Measurements from ENCODE around the gene TBC1D9B. TPM values are rescaled to one million over a fixed set of nuclear protein-coding genes. Genes with fewer than 3 reads are reported as not detected.

The TBC1D9B gene
- total RNA-seq, 2 experiments from 2014 or later = 92.4 to 94.6 TPM

DNA sequence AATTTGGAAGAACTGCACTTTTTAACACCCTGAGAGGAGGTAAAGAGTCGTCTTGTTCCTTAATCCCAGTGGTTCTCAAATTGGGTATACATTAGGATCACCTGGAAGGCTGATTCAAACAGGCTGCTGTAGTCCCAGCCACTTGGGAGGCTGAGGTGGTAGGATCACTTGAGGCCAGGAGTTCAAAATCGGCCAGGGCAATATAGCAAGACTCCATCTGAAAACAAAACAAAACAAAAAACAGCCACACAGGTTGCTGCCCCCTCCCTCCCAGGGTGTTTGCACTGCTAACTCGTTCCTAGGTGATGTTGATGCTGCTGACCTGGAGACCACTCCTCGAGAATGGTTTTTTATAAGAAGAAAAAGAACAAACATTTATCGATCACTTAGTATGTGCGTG lies 1.5 kb upstream of the TBC1D9B start:
- H3K36me3 Mint-ChIP-seq (ENCODE audit: low read depth) = peaks cover 11% of the 10 kb centered on the region
- no peaks in the 10 kb centered on the region for H3K9me3 Mint-ChIP-seq
- intact Hi-C loops (cut with micrococcal nuclease) = no loop called here
- ChIA-PET POLR2A (no interaction called here), CTCF (interaction anchor here (0.8 to 2.2 kb wide), 4 partner anchors 9 to 182 kb away, joined by 3 to 12 read pairs (median 4); no protein-coding TSS in a partner anchor)
- H3K4me3 Mint-ChIP-seq = peak overlapping the region; percentile 20
- H3K4me1 Mint-ChIP-seq (ENCODE audit: low read depth) = peaks cover 14% of the 10 kb centered on the region
- no peak for DNase-seq
- no peaks in the 10 kb centered on the region for H3K27me3 Mint-ChIP-seq
- no peak for TF ChIP-seq CTCF (IDR thresholded peaks at IDR 0.05)
- no peak for ATAC-seq
- H3K27ac Mint-ChIP-seq = no peak overlapping the region

GRCh38 chr5:179908528-179908927 lies 831 bp upstream of the TBC1D9B start:
- ChIA-PET CTCF (interaction anchor here (0.7 to 2.2 kb wide), 6 partner anchors 8 to 107 kb away, joined by 3 to 12 read pairs (median 4); no protein-coding TSS in a partner anchor), POLR2A (interaction anchor here (0.8 to 1.1 kb wide), 3 partner anchors 115 to 144 kb away, joined by 3 to 4 read pairs (median 3); partner anchors contain the start of gene LTC4S)
- H3K36me3 Mint-ChIP-seq (ENCODE audit: low read depth) = peaks cover 13% of the 10 kb centered on the region
- DNase-seq (peak; percentile 20), ATAC-seq (no peak)
- no peaks in the 10 kb centered on the region for H3K27me3 Mint-ChIP-seq
- H3K9me3 Mint-ChIP-seq = no peaks in the 10 kb centered on the region
- H3K4me3 Mint-ChIP-seq = peak overlapping the region; percentile 77
- intact Hi-C loops (cut with micrococcal nuclease) = no loop called here
- TF ChIP-seq CTCF (IDR thresholded peaks at IDR 0.05) = no peak
- no peak overlapping the region for H3K27ac Mint-ChIP-seq
- H3K4me1 Mint-ChIP-seq (ENCODE audit: low read depth) = peaks cover 14% of the 10 kb centered on the region

DNA sequence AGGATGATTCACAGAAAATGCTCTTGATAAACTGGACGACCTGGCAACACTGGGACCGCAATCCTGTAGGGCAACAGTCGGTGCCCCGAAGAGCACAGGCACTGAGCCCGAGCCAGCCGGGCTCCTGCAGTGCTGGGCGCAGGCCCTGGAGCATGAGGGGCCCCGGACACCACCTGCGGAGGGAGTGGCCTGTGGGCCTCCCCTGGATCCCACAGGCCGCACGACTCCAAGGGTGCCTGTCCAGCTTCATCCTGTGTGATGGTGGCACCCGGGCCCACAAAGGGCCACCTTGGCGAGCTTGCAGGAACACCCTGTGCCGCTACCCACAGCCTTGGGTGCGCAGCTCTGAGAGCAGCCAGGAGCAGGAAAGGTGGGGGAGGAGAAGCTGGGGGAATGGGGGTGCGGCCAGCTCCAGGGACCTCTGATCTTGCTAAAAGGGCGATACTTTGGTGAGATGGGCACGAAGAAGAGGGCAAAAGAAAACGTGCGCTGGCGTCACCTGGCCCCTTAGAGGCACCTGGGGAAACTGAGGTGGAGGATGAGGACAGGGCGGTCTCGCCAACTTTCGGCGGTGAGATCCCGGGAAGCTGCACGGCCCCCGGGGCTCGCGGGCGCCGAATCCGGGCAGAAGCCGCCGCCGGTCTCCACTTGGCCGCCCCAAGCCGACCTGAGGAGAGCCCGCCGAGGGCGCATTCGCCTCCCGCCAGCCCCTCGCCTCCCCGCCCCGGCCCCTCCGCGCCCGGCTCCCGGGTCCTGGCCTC lies 722 bp downstream of the TBC1D9B start:
- ATAC-seq = peak; percentile 22
- CTCF ChIA-PET = interaction anchor here (0.9 to 3.2 kb wide), 7 partner anchors 36 to 185 kb away, joined by 3 to 13 read pairs (median 3); no protein-coding TSS in a partner anchor
- peak overlapping the region; percentile 90 for H3K4me3 Mint-ChIP-seq
- TF ChIP-seq CTCF (IDR thresholded peaks at IDR 0.05) = no peak
- H3K27ac Mint-ChIP-seq = peak overlapping the region; percentile 82
- H3K36me3 Mint-ChIP-seq (ENCODE audit: low read depth) = peaks cover 17% of the 10 kb centered on the region
- H3K9me3 Mint-ChIP-seq = no peaks in the 10 kb centered on the region
- DNase-seq = peak; percentile 41
- POLR2A ChIA-PET = no interaction called here
- H3K27me3 Mint-ChIP-seq = no peaks in the 10 kb centered on the region
- intact Hi-C loops (cut with micrococcal nuclease) = loop anchor here (2.0 kb wide), 1 partner anchor 104 kb away; no protein-coding TSS in a partner anchor
- H3K4me1 Mint-ChIP-seq (ENCODE audit: low read depth) = peaks cover 14% of the 10 kb centered on the region

DNA sequence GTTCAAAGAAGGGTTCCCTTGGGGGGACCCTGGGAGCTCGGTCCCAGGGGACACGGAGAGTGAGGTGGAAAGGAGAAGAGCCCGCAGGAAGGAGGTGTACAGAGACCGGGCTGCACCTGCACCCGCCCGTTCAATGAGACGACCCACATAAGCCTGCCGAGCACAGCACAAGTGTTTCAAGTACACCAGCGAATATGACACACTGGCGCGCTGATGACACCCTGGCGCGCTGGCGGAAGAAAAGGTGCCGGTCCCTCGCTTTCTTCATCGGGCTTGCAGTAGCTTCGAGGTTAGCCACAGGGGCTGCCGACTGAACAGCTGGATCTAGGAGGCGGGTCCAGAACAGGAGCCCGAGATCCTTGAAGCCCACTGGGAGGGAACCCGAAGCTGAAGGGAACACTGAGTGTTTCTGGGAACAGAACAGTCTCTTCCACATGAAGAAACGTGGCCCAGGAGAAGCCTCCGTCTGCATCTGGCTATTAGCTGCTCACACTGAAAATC lies 1.4 kb downstream of the TBC1D9B start:
- H3K4me1 Mint-ChIP-seq (ENCODE audit: low read depth) = peaks cover 14% of the 10 kb centered on the region
- ChIA-PET CTCF (interaction anchor here (0.8 to 3.2 kb wide), 10 partner anchors 36 to 186 kb away, joined by 3 to 13 read pairs (median 3); no protein-coding TSS in a partner anchor), POLR2A (interaction anchor here (0.6 kb wide), 1 partner anchor 84 kb away, joined by 4 read pairs; no protein-coding TSS in a partner anchor)
- ATAC-seq (no peak), DNase-seq (peak; percentile 28)
- H3K27me3 Mint-ChIP-seq = no peaks in the 10 kb centered on the region
- H3K4me3 Mint-ChIP-seq = peak overlapping the region; percentile 90
- peaks cover 17% of the 10 kb centered on the region for H3K36me3 Mint-ChIP-seq (ENCODE audit: low read depth)
- intact Hi-C loops (cut with micrococcal nuclease) = loop anchor here (2.0 kb wide), 1 partner anchor 104 kb away; no protein-coding TSS in a partner anchor
- no peaks in the 10 kb centered on the region for H3K9me3 Mint-ChIP-seq
- TF ChIP-seq CTCF (IDR thresholded peaks at IDR 0.05) = no peak
- H3K27ac Mint-ChIP-seq = peak overlapping the region; percentile 36

GRCh38 chr5:179905161-179905560 lies 2.5 kb downstream of the TBC1D9B start:
- ChIA-PET CTCF (interaction anchor here (0.7 to 3.2 kb wide), 4 partner anchors 26 to 142 kb away, joined by 3 to 13 read pairs (median 8); no protein-coding TSS in a partner anchor), POLR2A (no interaction called here)
- Mint-ChIP-seq H3K9me3 (no peaks in the 10 kb centered on the region), H3K36me3 (ENCODE audit: low read depth) (peaks cover 17% of the 10 kb centered on the region), H3K4me3 (no peak overlapping the region), H3K4me1 (ENCODE audit: low read depth) (peaks cover 14% of the 10 kb centered on the region), H3K27ac (no peak overlapping the region), H3K27me3 (no peaks in the 10 kb centered on the region)
- intact Hi-C loops (cut with micrococcal nuclease) = no loop called here
- DNase-seq (no peak), ATAC-seq (no peak)
- TF ChIP-seq CTCF (IDR thresholded peaks at IDR 0.05) = no peak
